Fibroblast of skin of scalp (primary cell): ENCODE measurements around the gene PPARD.

ENCODE experiments used
- DNase-seq: peaks from one replicate; pipeline ENCODE4 v3.0.0-alpha.2; 2013

PPARD gene

DNA sequence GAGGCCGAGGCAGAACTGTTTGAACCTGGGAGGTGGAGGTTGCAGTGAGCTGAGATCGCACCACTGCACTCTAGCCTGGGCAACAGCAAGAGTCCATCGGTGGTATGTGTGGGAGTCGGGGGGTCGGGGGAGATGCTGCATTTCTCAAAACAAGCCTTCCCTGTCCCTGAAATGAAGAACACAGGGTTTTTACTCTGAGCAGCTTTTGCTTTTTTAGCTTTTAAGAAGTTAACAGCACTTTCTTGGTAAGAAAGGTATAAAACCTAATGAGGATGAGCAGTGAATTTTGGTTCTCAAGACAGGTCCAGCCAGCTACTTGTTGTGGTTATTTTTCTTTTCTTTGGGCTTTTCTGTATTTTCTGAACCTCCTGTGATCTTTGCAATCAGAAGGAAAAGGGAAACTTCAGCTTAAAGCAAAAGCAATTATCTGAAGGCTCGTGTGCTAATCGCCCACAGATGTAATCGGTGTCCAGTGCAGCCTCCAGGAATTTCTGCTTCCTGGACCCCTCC, 129.5 kb downstream of the PPARD start:
- no peak for DNase-seq

DNA sequence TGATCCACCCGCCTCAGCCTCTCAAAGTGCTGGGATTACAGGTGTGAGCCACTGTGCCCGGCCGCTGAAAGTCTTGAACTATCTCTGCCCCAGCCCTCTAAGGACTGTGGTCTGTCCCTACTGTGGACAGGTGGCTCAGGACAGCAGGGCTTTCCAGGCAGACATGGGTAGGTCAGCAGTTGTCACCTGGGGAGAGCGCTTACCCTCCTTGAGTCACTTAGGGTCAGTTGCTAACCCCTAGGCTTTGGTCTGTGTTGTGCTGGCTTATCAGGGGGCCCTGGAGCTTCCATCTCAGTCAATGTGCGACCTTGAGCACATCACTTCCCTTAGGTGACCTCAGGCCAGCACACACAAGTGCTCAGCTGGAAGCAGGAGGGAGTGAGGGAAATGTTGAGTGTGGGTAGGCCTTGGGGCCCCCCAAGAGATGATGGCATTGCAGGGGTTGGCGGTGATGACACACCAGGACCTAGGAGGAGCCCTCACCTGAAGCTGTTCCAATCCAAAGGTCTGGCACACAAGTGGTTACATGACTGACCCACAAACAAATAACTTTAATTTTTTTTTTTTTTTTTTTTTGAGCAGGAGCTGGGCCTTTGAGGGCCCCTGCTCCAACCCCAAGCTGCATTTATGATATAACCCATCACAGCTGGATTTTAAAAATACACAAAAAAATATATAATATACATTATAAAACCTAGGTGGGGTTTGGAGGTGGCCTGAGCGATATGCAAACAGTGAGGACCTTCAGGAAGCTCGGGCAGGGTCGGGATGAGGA, 130.9 kb downstream of the PPARD start:
- no peak for DNase-seq

GRCh38 chr6:35473850-35474130, 131.4 kb downstream of the PPARD start:
- no peak for DNase-seq

GRCh38 chr6:35474131-35474941, 132.0 kb downstream of the PPARD start:
- no peak for DNase-seq

GRCh38 chr6:35474942-35475570, 132.7 kb downstream of the PPARD start:
- DNase-seq: no peak

GRCh38 chr6:35475573-35475972, 133.2 kb downstream of the PPARD start:
- no peak for DNase-seq

GRCh38 chr6:35476004-35476403, 133.6 kb downstream of the PPARD start:
- no peak for DNase-seq

GRCh38 chr6:35477028-35477427, 134.7 kb downstream of the PPARD start:
- DNase-seq: no peak
